Progenitor cell of endocrine pancreas (in vitro differentiated cells): Measurements from ENCODE around the gene FYCO1. TPM values are rescaled to one million over a fixed set of nuclear protein-coding genes. Genes with fewer than 3 reads are reported as not detected.
A peak's percentile ranks its signal among the peaks of the same experiment; 100 is the strongest.

Source experiments
- DNase-seq: peaks from one replicate; pipeline ENCODE4 v3.0.0; 2021; ENCODE audit warnings: low spot score; ENCODE audit not compliant: unreplicated experiment
- H3K27ac Mint-ChIP-seq: 2 replicates; pipeline ENCODE4 v1.8.0; 2021; ENCODE audit warnings: mild to moderate bottlenecking, moderate library complexity, mixed read lengths
- H3K27me3 Mint-ChIP-seq: 2 replicates; pipeline ENCODE4 v1.8.0; 2021; ENCODE audit warnings: mixed read lengths
- H3K36me3 Mint-ChIP-seq: 2 replicates; pipeline ENCODE4 v1.8.0; 2022; ENCODE audit warnings: mixed read lengths; ENCODE audit not compliant: insufficient read depth
- H3K4me1 Mint-ChIP-seq: 2 replicates; pipeline ENCODE4 v1.8.0; 2021; ENCODE audit warnings: low read depth, mixed read lengths
- H3K4me3 Mint-ChIP-seq: 2 replicates; pipeline ENCODE4 v1.8.0; 2021; ENCODE audit warnings: low read depth, mild to moderate bottlenecking, moderate library complexity, mixed read lengths
- H3K9me3 Mint-ChIP-seq: 2 replicates; pipeline ENCODE4 v1.8.0; 2021; ENCODE audit warnings: low read depth, mixed read lengths
- total RNA-seq: library from RNA; stranded (reverse); gene quantifications from 2 replicates; pipeline ENCODE4 v1.2.1, GENCODE V29; 2021
- TF ChIP-seq, protein P1 (sequence below): fragments of 200-600 bp; sonication (generic); IDR thresholded peaks from one replicate; pipeline ENCODE4 v1.5.0; 2021; ENCODE audit warnings: antibody characterized with exemption, mild to moderate bottlenecking; ENCODE audit not compliant: unreplicated experiment

The FYCO1 gene
- total RNA-seq, 1 donor from 2014 or later, result 18.0 TPM

GRCh38 chr3:45980229-45980813 lies 15.3 kb downstream of the FYCO1 start:
- DNase-seq, result no peak
- H3K27me3 Mint-ChIP-seq, result no peaks in the 10 kb centered on the region
- peaks cover 23% of the 10 kb centered on the region for H3K36me3 Mint-ChIP-seq
- H3K27ac Mint-ChIP-seq, result no peak overlapping the region
- no peak overlapping the region for H3K4me3 Mint-ChIP-seq
- no peaks in the 10 kb centered on the region for H3K9me3 Mint-ChIP-seq
- no peaks in the 10 kb centered on the region for H3K4me1 Mint-ChIP-seq
- TF ChIP-seq, protein P1, sequence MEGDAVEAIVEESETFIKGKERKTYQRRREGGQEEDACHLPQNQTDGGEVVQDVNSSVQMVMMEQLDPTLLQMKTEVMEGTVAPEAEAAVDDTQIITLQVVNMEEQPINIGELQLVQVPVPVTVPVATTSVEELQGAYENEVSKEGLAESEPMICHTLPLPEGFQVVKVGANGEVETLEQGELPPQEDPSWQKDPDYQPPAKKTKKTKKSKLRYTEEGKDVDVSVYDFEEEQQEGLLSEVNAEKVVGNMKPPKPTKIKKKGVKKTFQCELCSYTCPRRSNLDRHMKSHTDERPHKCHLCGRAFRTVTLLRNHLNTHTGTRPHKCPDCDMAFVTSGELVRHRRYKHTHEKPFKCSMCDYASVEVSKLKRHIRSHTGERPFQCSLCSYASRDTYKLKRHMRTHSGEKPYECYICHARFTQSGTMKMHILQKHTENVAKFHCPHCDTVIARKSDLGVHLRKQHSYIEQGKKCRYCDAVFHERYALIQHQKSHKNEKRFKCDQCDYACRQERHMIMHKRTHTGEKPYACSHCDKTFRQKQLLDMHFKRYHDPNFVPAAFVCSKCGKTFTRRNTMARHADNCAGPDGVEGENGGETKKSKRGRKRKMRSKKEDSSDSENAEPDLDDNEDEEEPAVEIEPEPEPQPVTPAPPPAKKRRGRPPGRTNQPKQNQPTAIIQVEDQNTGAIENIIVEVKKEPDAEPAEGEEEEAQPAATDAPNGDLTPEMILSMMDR, result no peak

DNA sequence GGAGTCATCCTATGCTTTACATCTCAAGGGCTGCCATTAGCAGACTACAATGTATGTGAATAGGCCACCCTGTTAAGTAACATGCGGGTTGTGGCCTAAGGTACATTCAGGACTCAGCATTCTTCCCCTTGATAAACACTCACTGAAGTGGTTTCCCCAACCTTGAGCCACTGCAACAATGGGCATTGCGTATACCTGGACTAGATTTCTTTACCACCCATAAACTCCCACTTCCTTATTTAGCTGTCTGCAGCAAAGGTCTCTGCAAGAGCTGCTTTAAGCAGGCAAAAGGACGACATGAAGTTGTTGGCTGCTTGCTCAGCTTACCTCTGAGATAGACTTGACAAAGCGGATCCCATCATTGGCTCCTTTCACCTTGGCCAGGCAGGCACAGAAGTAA lies 16.2 kb downstream of the FYCO1 start:
- TF ChIP-seq, protein P1, result no peak
- Mint-ChIP-seq H3K36me3 (peaks cover 21% of the 10 kb centered on the region), H3K4me3 (no peak overlapping the region), H3K9me3 (no peaks in the 10 kb centered on the region), H3K27me3 (no peaks in the 10 kb centered on the region), H3K4me1 (no peaks in the 10 kb centered on the region), H3K27ac (no peak overlapping the region)
- no peak for DNase-seq

DNA sequence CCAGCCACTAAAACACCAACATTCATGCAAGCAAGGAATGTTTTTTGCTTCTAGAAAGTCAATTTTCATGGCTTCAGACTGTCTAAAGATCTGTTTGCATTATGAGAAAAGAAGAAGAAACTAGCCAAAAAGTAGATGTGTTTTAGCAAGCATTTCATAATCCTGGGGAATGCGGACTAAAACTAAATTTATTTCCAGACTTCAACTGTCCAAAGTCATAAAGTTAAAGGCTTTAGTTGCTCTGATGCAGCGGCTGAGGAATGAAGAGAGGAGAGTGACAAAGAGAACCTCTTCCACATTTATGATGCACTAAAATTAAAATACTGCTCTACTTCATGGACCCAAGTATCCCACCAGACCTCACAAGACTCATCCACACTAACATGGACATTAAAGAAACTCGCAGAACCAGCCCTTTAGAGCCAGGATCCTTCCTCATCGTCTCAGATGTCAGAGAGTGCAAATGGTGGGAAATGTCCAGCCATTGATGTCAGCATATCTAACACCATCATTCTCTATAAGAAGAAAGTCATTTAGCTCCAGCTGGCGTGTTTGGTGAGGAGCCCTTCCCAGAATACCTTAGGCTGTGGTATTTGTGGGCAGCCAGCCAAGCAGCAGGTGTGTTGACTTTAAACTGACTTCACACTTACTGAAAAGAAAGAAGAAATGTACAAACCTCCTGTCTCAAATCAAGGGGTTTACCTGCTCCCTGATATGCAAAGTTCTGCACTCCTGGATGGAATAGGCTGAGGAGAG lies 17.4 kb downstream of the FYCO1 start:
- H3K27ac Mint-ChIP-seq, result peak overlapping the region; percentile 47
- H3K4me1 Mint-ChIP-seq, result no peaks in the 10 kb centered on the region
- H3K27me3 Mint-ChIP-seq, result no peaks in the 10 kb centered on the region
- no peak overlapping the region for H3K4me3 Mint-ChIP-seq
- H3K9me3 Mint-ChIP-seq, result no peaks in the 10 kb centered on the region
- peaks cover 21% of the 10 kb centered on the region for H3K36me3 Mint-ChIP-seq
- TF ChIP-seq, protein P1, result no peak
- DNase-seq, result no peak

- TF ChIP-seq, protein P1, result no peak
These were observed 19.2 kb downstream of the FYCO1 start for GRCh38 chr3:45976191-45977091.

GRCh38 chr3:45975686-45976085 lies 19.9 kb downstream of the FYCO1 start:
- no peak overlapping the region for H3K4me3 Mint-ChIP-seq
- H3K9me3 Mint-ChIP-seq, result no peaks in the 10 kb centered on the region
- TF ChIP-seq, protein P1, result no peak
- H3K4me1 Mint-ChIP-seq, result no peaks in the 10 kb centered on the region
- no peak overlapping the region for H3K27ac Mint-ChIP-seq
- no peaks in the 10 kb centered on the region for H3K27me3 Mint-ChIP-seq
- peaks cover 23% of the 10 kb centered on the region for H3K36me3 Mint-ChIP-seq
- DNase-seq, result no peak

More at GRCh38 chr3:45976191-45977091, 19.2 kb downstream of the FYCO1 start:
- no peak overlapping the region for H3K27ac Mint-ChIP-seq
- no peaks in the 10 kb centered on the region for H3K9me3 Mint-ChIP-seq
- no peak for DNase-seq
- no peak overlapping the region for H3K4me3 Mint-ChIP-seq
- H3K4me1 Mint-ChIP-seq, result no peaks in the 10 kb centered on the region
- H3K36me3 Mint-ChIP-seq, result peaks cover 25% of the 10 kb centered on the region
- H3K27me3 Mint-ChIP-seq, result no peaks in the 10 kb centered on the region
